ENCODE results near the gene HOXA10.
A peak's percentile ranks its signal among the peaks of the same experiment; 100 is the strongest.

HOXA10 gene

DNA sequence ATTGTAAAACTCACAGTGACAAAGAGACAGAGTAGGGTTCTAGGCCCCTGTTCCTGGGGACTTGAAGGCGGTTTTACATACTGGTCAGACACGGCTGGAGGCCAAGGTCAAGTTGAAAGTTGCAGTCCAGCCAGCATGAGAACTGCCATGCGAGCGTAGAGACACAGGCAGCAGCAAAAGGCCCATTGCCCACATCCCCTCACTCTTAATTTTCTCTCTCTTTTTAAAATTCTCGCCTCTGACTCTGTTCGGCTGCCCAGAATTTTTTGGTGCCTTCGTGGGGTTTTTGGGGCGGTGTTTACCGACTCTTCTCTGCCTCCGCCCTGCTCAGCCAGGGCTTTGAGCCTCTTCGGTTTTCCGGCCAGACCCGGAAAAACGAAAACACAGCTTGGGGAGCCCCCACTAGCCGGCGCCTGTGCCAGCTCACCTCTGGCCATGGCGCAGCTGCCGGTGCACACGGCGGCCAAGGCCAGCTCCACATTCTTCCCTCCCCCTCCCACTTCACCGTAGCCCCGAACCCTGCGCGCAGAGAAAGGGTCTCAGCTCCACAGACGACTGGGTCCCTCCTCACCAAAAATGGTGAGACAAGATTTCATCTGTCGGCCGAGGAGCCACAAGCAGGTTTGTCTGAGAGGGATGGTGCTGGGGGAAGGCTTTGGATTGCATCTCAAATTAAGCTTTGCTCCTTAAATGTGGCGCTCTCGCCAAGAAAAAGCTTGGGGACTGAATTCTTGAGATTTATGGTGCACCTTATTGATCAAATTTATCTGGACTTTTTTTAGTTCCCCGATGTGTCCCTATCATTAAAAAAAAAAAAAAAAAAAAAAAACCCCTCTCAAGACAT, 28.1 kb upstream of the HOXA10 start:
- H3K9me3 Mint-ChIP-seq: no peaks in the 10 kb centered on the region
- DNase-seq: no peak
- no peak for TF ChIP-seq CTCF (IDR thresholded peaks at IDR 0.05)
- H3K27ac Mint-ChIP-seq: no peak overlapping the region
- H3K4me1 Mint-ChIP-seq: peaks cover 26% of the 10 kb centered on the region
- no peak overlapping the region for H3K4me3 Mint-ChIP-seq
- H3K36me3 Mint-ChIP-seq (ENCODE audit: low read depth): no peaks in the 10 kb centered on the region
- peaks cover 97% of the 10 kb centered on the region for H3K27me3 Mint-ChIP-seq (ENCODE audit: low read depth, poor library complexity)

DNA sequence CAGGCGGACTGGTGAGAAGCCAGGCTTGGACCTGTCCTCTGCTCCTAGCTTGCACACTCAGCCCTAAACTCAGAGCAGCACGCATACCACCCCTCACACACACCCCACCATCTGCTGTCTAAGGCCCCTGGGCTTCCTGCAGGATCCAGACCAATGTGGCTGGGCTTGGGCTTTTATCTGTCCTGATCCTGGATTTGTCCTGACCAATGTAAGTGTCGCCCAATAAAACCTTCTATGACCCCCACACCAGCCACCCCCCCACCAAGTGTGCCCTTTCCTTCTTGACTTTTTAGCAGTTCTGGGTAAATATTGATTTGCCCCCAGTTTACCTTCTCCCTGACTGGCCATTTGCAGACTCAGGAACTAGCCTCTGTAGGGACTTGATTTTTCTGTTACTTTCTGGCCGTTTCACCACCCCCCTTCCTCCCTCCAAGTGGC, 27.5 kb upstream of the HOXA10 start:
- no peak for DNase-seq
- Mint-ChIP-seq H3K27ac (no peak overlapping the region), H3K4me3 (no peak overlapping the region), H3K36me3 (ENCODE audit: low read depth) (no peaks in the 10 kb centered on the region), H3K4me1 (peaks cover 26% of the 10 kb centered on the region), H3K9me3 (no peaks in the 10 kb centered on the region), H3K27me3 (ENCODE audit: low read depth, poor library complexity) (peaks cover 97% of the 10 kb centered on the region)
- no peak for TF ChIP-seq CTCF (IDR thresholded peaks at IDR 0.05)

- Mint-ChIP-seq H3K27me3 (ENCODE audit: low read depth, poor library complexity) (peaks cover 97% of the 10 kb centered on the region), H3K4me1 (peaks cover 25% of the 10 kb centered on the region), H3K27ac (no peak overlapping the region), H3K36me3 (ENCODE audit: low read depth) (no peaks in the 10 kb centered on the region), H3K9me3 (no peaks in the 10 kb centered on the region), H3K4me3 (peak overlapping the region; percentile 74)
- no peak for TF ChIP-seq CTCF (IDR thresholded peaks at IDR 0.05)
- DNase-seq: no peak
These were observed 26.9 kb upstream of the HOXA10 start for GRCh38 chr7:27200761-27201579.

DNA sequence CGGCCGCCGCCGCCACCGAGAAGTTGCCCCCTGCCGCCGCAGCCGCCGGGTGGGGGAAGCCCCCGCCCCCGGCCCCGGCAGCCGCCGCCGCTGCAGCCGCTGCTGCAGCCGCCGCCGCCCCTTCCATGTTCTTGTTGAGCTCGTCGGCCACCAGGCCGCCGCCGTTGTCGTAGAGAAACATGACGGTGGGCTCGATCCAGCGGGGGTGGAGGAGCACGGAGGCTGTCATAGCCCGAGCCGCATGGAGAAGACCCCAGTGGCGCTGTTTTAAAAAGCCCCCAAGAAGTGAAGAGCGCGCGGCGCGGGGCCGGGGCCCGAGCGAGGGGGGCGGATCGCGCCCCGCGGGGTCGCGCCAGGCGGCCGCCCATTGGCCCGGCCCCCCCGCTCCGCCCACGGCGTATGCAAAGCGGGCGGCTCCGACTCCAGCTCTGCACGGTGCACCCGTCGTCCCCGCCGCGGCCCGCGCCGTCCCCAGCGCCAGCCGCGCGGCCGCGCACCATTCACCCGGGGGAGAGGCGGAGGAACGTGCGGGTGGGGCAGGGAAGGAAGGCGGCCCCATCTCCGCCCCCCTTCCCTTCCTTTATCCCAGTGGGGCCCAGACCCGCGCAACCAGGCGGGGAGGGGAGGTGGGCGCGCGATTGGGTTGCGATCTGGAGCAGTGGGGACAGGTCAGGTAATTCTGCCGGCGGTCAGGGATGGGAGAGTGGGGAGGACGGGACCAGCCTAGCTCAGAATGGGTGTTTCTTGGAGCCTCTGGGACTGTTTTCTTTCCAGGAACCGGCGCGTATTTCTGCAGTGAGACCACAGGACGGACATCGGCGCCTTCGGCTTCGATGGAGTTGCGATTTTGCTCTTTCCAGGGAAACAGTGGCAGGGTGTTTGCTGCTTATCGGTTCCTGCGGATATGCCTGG, 26.0 kb upstream of the HOXA10 start, which contains the start of gene HOXA13:
Gene HOXA13, minus strand, starts transcription at position 243 of the 912 bp plus-strand sequence. Its CDS starts 14 bp downstream, at position 229.
- no peaks in the 10 kb centered on the region for H3K36me3 Mint-ChIP-seq (ENCODE audit: low read depth)
- TF ChIP-seq CTCF (IDR thresholded peaks at IDR 0.05): no peak
- H3K27me3 Mint-ChIP-seq (ENCODE audit: low read depth, poor library complexity): peaks cover 97% of the 10 kb centered on the region
- peak within 1 kb of the TSS; percentile 84 for H3K4me3 Mint-ChIP-seq
- peaks cover 17% of the 10 kb centered on the region for H3K4me1 Mint-ChIP-seq
- DNase-seq: peak; percentile 83
- H3K9me3 Mint-ChIP-seq: no peaks in the 10 kb centered on the region
- H3K27ac Mint-ChIP-seq: no peak within 1 kb of the TSS

- Mint-ChIP-seq H3K4me3 (peak overlapping the region; percentile 65), H3K4me1 (peaks cover 12% of the 10 kb centered on the region), H3K27me3 (ENCODE audit: low read depth, poor library complexity) (peaks cover 97% of the 10 kb centered on the region), H3K27ac (no peak overlapping the region), H3K36me3 (ENCODE audit: low read depth) (no peaks in the 10 kb centered on the region), H3K9me3 (no peaks in the 10 kb centered on the region)
- DNase-seq: peak; percentile 60
- no peak for TF ChIP-seq CTCF (IDR thresholded peaks at IDR 0.05)
These were observed 25.0 kb upstream of the HOXA10 start for GRCh38 chr7:27198871-27199801.

Measured in nephron progenitor cell (in vitro differentiated cells).